Neural progenitor cell (in vitro differentiated cells): Measurements from ENCODE around the gene MAP3K4. TPM values are rescaled to one million over a fixed set of nuclear protein-coding genes. Genes with fewer than 3 reads are reported as not detected.

Source experiments
- DNase-seq: peaks from one replicate; pipeline ENCODE4 v3.0.0-alpha.2; 2016; ENCODE audit warnings: low spot score
- H2AFZ ChIP-seq: fragments of 200-600 bp; sonication (generic); replicated peaks from 2 replicates; pipeline ENCODE4 v1.6.1; 2016; ENCODE audit warnings: antibody characterized with exemption
- H3F3A ChIP-seq: fragments of 200-600 bp; sonication (generic); 2 replicates; pipeline ENCODE4 v1.6.1; 2016; ENCODE audit warnings: antibody characterized with exemption, low read depth
- H3K27ac ChIP-seq: fragments of 200-600 bp; sonication (generic); 2 replicates; pipeline ENCODE4 v1.5.1; 2016; ENCODE audit warnings: mild to moderate bottlenecking
- H3K27me3 ChIP-seq: fragments of 200-600 bp; sonication (generic); 2 replicates; pipeline ENCODE4 v1.6.1; 2016; ENCODE audit warnings: mild to moderate bottlenecking, moderate library complexity
- H3K36me3 ChIP-seq: fragments of 200-600 bp; sonication (generic); 2 replicates; pipeline ENCODE4 v1.5.1; 2016
- H3K4me1 ChIP-seq: fragments of 200-600 bp; sonication (generic); 2 replicates; pipeline ENCODE4 v1.6.1; 2016; ENCODE audit warnings: mixed run types
- H3K4me2 ChIP-seq: fragments of 200-600 bp; sonication (generic); 2 replicates; pipeline ENCODE4 v1.6.1; 2016
- H3K4me3 ChIP-seq: fragments of 200-600 bp; sonication (generic); 2 replicates; pipeline ENCODE4 v1.5.1; 2016
- H3K79me2 ChIP-seq: fragments of 200-600 bp; sonication (generic); 2 replicates; pipeline ENCODE4 v1.6.1; 2016; ENCODE audit warnings: low read depth
- H3K9ac ChIP-seq: fragments of 200-600 bp; sonication (generic); 2 replicates; pipeline ENCODE4 v1.6.1; 2016
- H3K9me3 ChIP-seq: fragments of 200-600 bp; sonication (generic); 2 replicates; pipeline ENCODE4 v1.5.1; 2016; ENCODE audit warnings: low read depth
- H4K20me1 ChIP-seq: fragments of 200-600 bp; sonication (generic); 2 replicates; pipeline ENCODE4 v1.6.1; 2016; ENCODE audit warnings: low read depth
- H3K27ac Mint-ChIP-seq: 3 replicates; pipeline ENCODE4 v1.8.0; 2021; ENCODE audit warnings: mixed read lengths
- H3K27me3 Mint-ChIP-seq: 2 replicates; pipeline ENCODE4 v1.8.0; 2022; ENCODE audit warnings: low read depth, mild to moderate bottlenecking, inconsistent platforms, moderate library complexity, mixed read lengths; ENCODE audit not compliant: insufficient read depth
- H3K36me3 Mint-ChIP-seq: 3 replicates; pipeline ENCODE4 v1.8.0; 2021; ENCODE audit warnings: mixed read lengths
- H3K4me1 Mint-ChIP-seq: 3 replicates; pipeline ENCODE4 v1.8.0; 2021; ENCODE audit warnings: mixed read lengths
- H3K4me3 Mint-ChIP-seq: 3 replicates; pipeline ENCODE4 v1.8.0; 2021; ENCODE audit warnings: mild to moderate bottlenecking, moderate library complexity, mixed read lengths
- H3K9me3 Mint-ChIP-seq: 3 replicates; pipeline ENCODE4 v1.8.0; 2020; ENCODE audit warnings: mixed read lengths
- EZH2 ChIP-seq: fragments of 200-600 bp; sonication (generic); IDR thresholded peaks from 2 replicates; pipeline ENCODE4 v1.6.1; 2017; ENCODE audit warnings: antibody characterized with exemption, mild to moderate bottlenecking, moderate library complexity
- EZH2phosphoT487 ChIP-seq: fragments of 200-600 bp; sonication (generic); IDR thresholded peaks from 2 replicates; pipeline ENCODE4 v1.6.1; 2017; ENCODE audit warnings: antibody characterized with exemption
- total RNA-seq: library from RNA; depleted of rRNA; stranded (reverse); fragments of >200 nt; gene quantifications from 2 replicates; pipeline ENCODE4 v1.2.3, GENCODE V29; 2015; ENCODE audit warnings: low replicate concordance
- TF ChIP-seq, protein P1 (sequence below): fragments of 200-600 bp; sonication (generic); IDR thresholded peaks from 2 replicates; pipeline ENCODE4 v1.5.1; 2017; ENCODE audit warnings: antibody characterized with exemption, mild to moderate bottlenecking

Gene MAP3K4
- total RNA-seq, 1 donor from 2014 or later, result 59.6 TPM

DNA sequence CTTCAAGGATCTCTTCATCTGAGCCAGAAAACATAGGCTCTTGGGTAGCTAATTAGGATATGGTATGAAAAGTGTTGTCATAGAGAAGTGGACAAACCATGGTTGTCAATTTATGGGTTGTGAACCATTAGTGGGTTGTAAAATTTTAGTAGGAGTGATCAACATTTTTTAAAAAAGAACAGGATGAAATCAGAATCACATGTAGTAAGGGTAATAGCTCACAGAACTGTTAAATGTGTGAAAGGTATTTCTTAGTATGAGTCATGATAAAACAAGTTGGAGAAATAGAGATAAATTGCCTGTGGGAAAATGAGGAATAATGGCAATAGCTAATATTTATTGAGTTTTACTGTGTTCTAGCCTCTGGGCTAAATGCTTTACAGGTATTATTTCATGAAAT is 113.4 kb downstream of the MAP3K4 start:
- Histone ChIP-seq H3K4me3 (no peak overlapping the region), H3K36me3 (no peaks in the 10 kb centered on the region), H3K27me3 (no peaks in the 10 kb centered on the region), H4K20me1 (no peaks in the 10 kb centered on the region), H3K4me1 (no peaks in the 10 kb centered on the region), H3K4me2 (no peak overlapping the region), H3F3A (no peaks in the 10 kb centered on the region), H3K27ac (no peak overlapping the region), H3K9me3 (no peaks in the 10 kb centered on the region), H3K79me2 (no peaks in the 10 kb centered on the region), H3K9ac (no peak overlapping the region), H2AFZ (no peak overlapping the region)
- peaks cover 43% of the 10 kb centered on the region for H3K36me3 Mint-ChIP-seq
- H3K9me3 Mint-ChIP-seq, result no peaks in the 10 kb centered on the region
- H3K4me3 Mint-ChIP-seq, result no peak overlapping the region
- no peaks in the 10 kb centered on the region for H3K27me3 Mint-ChIP-seq
- no peak overlapping the region for H3K27ac Mint-ChIP-seq
- H3K4me1 Mint-ChIP-seq, result no peaks in the 10 kb centered on the region
- TF ChIP-seq EZH2phosphoT487 (no peak), EZH2 (no peak)
- TF ChIP-seq, protein P1, sequence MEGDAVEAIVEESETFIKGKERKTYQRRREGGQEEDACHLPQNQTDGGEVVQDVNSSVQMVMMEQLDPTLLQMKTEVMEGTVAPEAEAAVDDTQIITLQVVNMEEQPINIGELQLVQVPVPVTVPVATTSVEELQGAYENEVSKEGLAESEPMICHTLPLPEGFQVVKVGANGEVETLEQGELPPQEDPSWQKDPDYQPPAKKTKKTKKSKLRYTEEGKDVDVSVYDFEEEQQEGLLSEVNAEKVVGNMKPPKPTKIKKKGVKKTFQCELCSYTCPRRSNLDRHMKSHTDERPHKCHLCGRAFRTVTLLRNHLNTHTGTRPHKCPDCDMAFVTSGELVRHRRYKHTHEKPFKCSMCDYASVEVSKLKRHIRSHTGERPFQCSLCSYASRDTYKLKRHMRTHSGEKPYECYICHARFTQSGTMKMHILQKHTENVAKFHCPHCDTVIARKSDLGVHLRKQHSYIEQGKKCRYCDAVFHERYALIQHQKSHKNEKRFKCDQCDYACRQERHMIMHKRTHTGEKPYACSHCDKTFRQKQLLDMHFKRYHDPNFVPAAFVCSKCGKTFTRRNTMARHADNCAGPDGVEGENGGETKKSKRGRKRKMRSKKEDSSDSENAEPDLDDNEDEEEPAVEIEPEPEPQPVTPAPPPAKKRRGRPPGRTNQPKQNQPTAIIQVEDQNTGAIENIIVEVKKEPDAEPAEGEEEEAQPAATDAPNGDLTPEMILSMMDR, result no peak
- DNase-seq, result no peak

GRCh38 chr6:161105408-161105807 is 113.8 kb downstream of the MAP3K4 start:
- Mint-ChIP-seq H3K36me3 (peaks cover 48% of the 10 kb centered on the region), H3K4me1 (no peaks in the 10 kb centered on the region), H3K9me3 (no peaks in the 10 kb centered on the region), H3K27ac (no peak overlapping the region), H3K27me3 (no peaks in the 10 kb centered on the region), H3K4me3 (no peak overlapping the region)
- Histone ChIP-seq H4K20me1 (no peaks in the 10 kb centered on the region), H3K9me3 (no peaks in the 10 kb centered on the region), H3K4me3 (no peak overlapping the region), H3F3A (no peaks in the 10 kb centered on the region), H2AFZ (no peak overlapping the region), H3K79me2 (no peaks in the 10 kb centered on the region), H3K4me1 (no peaks in the 10 kb centered on the region), H3K27me3 (no peaks in the 10 kb centered on the region), H3K36me3 (no peaks in the 10 kb centered on the region), H3K27ac (no peak overlapping the region), H3K4me2 (no peak overlapping the region), H3K9ac (no peak overlapping the region)
- no peak for DNase-seq
- no peak for TF ChIP-seq EZH2
- TF ChIP-seq EZH2phosphoT487, result no peak
- TF ChIP-seq, protein P1, result no peak

DNA sequence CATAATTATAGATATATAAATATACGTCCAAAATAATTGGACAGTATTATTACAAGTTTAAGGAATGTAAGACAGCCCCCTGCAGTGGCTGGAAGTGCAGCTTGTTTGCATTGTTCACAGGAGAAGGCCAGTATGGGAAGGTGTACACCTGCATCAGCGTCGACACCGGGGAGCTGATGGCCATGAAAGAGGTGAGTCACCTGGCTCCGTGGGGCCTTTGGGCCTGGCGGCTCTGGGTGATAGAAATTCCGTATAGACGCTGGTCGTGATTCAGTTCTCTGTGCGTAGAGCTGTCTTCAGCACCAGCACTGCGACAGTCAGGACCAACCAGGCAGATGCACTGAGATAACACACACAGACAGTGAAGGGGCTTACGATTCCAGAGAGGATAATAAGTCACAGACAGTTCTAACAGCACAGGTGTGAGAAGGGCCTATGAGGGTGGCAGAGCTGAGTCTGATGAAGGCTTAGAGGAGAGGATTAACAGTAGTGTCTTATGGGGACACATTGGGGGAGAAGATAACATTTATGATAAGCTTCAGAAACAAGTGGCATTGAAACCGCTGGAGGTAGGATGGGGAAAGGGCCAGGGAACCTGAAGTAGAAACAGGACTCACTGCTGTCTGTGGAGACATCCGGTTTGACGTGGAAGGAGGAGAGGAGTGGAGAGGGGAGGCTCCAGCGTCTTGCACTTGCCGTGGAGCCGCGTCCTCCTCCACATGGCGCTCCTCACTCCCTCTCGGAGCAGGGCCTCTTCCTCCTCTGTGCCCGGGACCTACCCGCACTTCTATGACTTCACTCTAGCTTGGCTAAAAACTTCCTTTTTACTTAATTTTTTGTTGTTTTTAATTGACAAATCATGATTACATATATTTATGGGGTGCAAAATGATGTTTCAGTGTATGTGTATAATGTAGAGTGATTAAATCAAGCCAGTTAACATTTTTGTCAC is 116.5 kb downstream of the MAP3K4 start:
- peaks cover 60% of the 10 kb centered on the region for H3K36me3 Mint-ChIP-seq
- no peaks in the 10 kb centered on the region for H3K27me3 ChIP-seq
- TF ChIP-seq EZH2phosphoT487 (no peak), EZH2 (no peak)
- TF ChIP-seq, protein P1, result no peak
- no peak overlapping the region for H3K9ac ChIP-seq
- H3K9me3 ChIP-seq, result no peaks in the 10 kb centered on the region
- H3K27ac ChIP-seq, result no peak overlapping the region
- H3K4me3 ChIP-seq, result no peak overlapping the region
- H3F3A ChIP-seq, result no peaks in the 10 kb centered on the region
- DNase-seq, result no peak
- H3K4me1 ChIP-seq, result no peaks in the 10 kb centered on the region
- no peaks in the 10 kb centered on the region for H3K27me3 Mint-ChIP-seq
- no peak overlapping the region for H3K4me2 ChIP-seq
- H3K4me1 Mint-ChIP-seq, result no peaks in the 10 kb centered on the region
- H3K9me3 Mint-ChIP-seq, result no peaks in the 10 kb centered on the region
- no peaks in the 10 kb centered on the region for H3K79me2 ChIP-seq
- no peak overlapping the region for H3K4me3 Mint-ChIP-seq
- H3K27ac Mint-ChIP-seq, result peak overlapping the region; percentile 26
- no peak overlapping the region for H2AFZ ChIP-seq
- no peaks in the 10 kb centered on the region for H4K20me1 ChIP-seq
- no peaks in the 10 kb centered on the region for H3K36me3 ChIP-seq
